MM.1S (cell line): ENCODE measurements around the gene CCR9.

Experiments used
- DNase-seq: peaks from one replicate; pipeline ENCODE4 v3.0.0-alpha.2; 2015
- H2AFZ ChIP-seq: fragments of 300-600 bp; sonication (generic); 2 replicates; pipeline ENCODE4 v1.6.0; 2016; ENCODE audit warnings: antibody characterized with exemption, low read length
- H3F3A ChIP-seq: fragments of 300-600 bp; sonication (generic); 2 replicates; pipeline ENCODE4 v1.6.1; 2016; ENCODE audit warnings: mild to moderate bottlenecking, antibody characterized with exemption, low read length, moderate library complexity, mixed read lengths; ENCODE audit not compliant: insufficient read depth
- H3K27ac ChIP-seq: fragments of 300-600 bp; sonication (generic); 2 replicates; pipeline ENCODE4 v1.5.1; 2016; ENCODE audit warnings: mild to moderate bottlenecking, low read length
- H3K27me3 ChIP-seq: fragments of 300-600 bp; sonication (generic); replicated peaks from 2 replicates; pipeline ENCODE4 v1.6.0; 2016; ENCODE audit warnings: low read length; ENCODE audit not compliant: insufficient read depth
- H3K36me3 ChIP-seq: fragments of 300-600 bp; sonication (generic); replicated peaks from 2 replicates; pipeline ENCODE4 v1.6.1; 2016; ENCODE audit warnings: mild to moderate bottlenecking, low read length, mixed read lengths; ENCODE audit not compliant: insufficient read depth
- H3K4me1 ChIP-seq: fragments of 300-600 bp; sonication (generic); 2 replicates; pipeline ENCODE4 v1.6.1; 2016; ENCODE audit warnings: low read length, mixed read lengths
- H3K4me2 ChIP-seq: fragments of 300-600 bp; sonication (generic); 2 replicates; pipeline ENCODE4 v1.6.0; 2016; ENCODE audit warnings: low read depth, low read length
- H3K4me3 ChIP-seq: fragments of 300-600 bp; sonication (generic); 2 replicates; pipeline ENCODE4 v1.5.1; 2016; ENCODE audit warnings: low read length, mixed read lengths
- H3K79me2 ChIP-seq: fragments of 300-600 bp; sonication (generic); 2 replicates; pipeline ENCODE4 v1.6.1; 2016; ENCODE audit warnings: mixed run types, low read length, mixed read lengths
- H3K9ac ChIP-seq: fragments of 300-600 bp; sonication (generic); 2 replicates; pipeline ENCODE4 v1.6.1; 2016; ENCODE audit warnings: low read length, mixed read lengths
- H3K9me2 ChIP-seq: fragments of 300-600 bp; sonication (generic); replicated peaks from 2 replicates; pipeline ENCODE4 v1.6.1; 2016; ENCODE audit warnings: mild to moderate bottlenecking, low read length, mixed read lengths; ENCODE audit not compliant: insufficient read depth
- H3K9me3 ChIP-seq: fragments of 300-600 bp; sonication (generic); replicated peaks from 2 replicates; pipeline ENCODE4 v1.6.1; 2016; ENCODE audit warnings: mild to moderate bottlenecking, low read length, mixed read lengths; ENCODE audit not compliant: insufficient read depth
- H4K20me1 ChIP-seq: fragments of 300-600 bp; sonication (generic); 2 replicates; pipeline ENCODE4 v1.6.1; 2016; ENCODE audit warnings: mild to moderate bottlenecking, low read length, moderate library complexity, mixed read lengths; ENCODE audit not compliant: insufficient read depth
- CTCF ChIP-seq: fragments of 300-600 bp; sonication (generic); IDR thresholded peaks from 2 replicates; pipeline ENCODE4 v1.5.1; 2016; ENCODE audit warnings: antibody characterized with exemption, low read length, mixed read lengths
- EZH2 ChIP-seq: fragments of 300-600 bp; sonication (generic); optimal IDR thresholded peaks from 2 replicates; pipeline ENCODE3; 2017; ENCODE audit warnings: low read depth, mild to moderate bottlenecking, antibody characterized with exemption, low read length, mixed read lengths
- EZH2phosphoT487 ChIP-seq: fragments of 300-600 bp; sonication (generic); IDR thresholded peaks from 2 replicates; pipeline ENCODE4 v1.6.1; 2018; ENCODE audit warnings: antibody characterized with exemption, low read length

CCR9 gene

GRCh38 chr3:45906681-45907407 lies 20.5 kb downstream of the CCR9 start:
- peak; percentile 21 for DNase-seq
- H3K9me2 ChIP-seq = no peaks in the 10 kb centered on the region
- no peaks in the 10 kb centered on the region for H3K27me3 ChIP-seq
- H3K4me2 ChIP-seq = no peak overlapping the region
- H3K9ac ChIP-seq = no peak overlapping the region
- H3K9me3 ChIP-seq = no peaks in the 10 kb centered on the region
- no peak overlapping the region for H3K27ac ChIP-seq
- no peaks in the 10 kb centered on the region for H3K36me3 ChIP-seq
- H3K79me2 ChIP-seq = no peaks in the 10 kb centered on the region
- no peaks in the 10 kb centered on the region for H3F3A ChIP-seq
- no peaks in the 10 kb centered on the region for H4K20me1 ChIP-seq
- H2AFZ ChIP-seq = no peak overlapping the region
- TF ChIP-seq EZH2phosphoT487 = no peak
- peak; percentile 80 for TF ChIP-seq CTCF
- H3K4me3 ChIP-seq = no peak overlapping the region
- H3K4me1 ChIP-seq = no peaks in the 10 kb centered on the region

- no peaks in the 10 kb centered on the region for H3K27me3 ChIP-seq
- H3K4me2 ChIP-seq = no peak overlapping the region
- no peak for TF ChIP-seq CTCF
- no peak for TF ChIP-seq EZH2phosphoT487
- DNase-seq = no peak
- no peaks in the 10 kb centered on the region for H3K4me1 ChIP-seq
- no peak overlapping the region for H3K9ac ChIP-seq
- H3K9me3 ChIP-seq = no peaks in the 10 kb centered on the region
- no peak overlapping the region for H3K27ac ChIP-seq
- H3F3A ChIP-seq = no peaks in the 10 kb centered on the region
- H3K4me3 ChIP-seq = no peak overlapping the region
- H3K79me2 ChIP-seq = no peaks in the 10 kb centered on the region
- H3K36me3 ChIP-seq = no peaks in the 10 kb centered on the region
- H3K9me2 ChIP-seq = no peaks in the 10 kb centered on the region
- H2AFZ ChIP-seq = no peak overlapping the region
- no peaks in the 10 kb centered on the region for H4K20me1 ChIP-seq
These were observed 21.7 kb downstream of the CCR9 start for GRCh38 chr3:45907769-45908705.

- Histone ChIP-seq H4K20me1 (no peaks in the 10 kb centered on the region), H3K27ac (no peak overlapping the region), H3F3A (no peaks in the 10 kb centered on the region), H3K9me2 (no peaks in the 10 kb centered on the region), H3K4me1 (no peaks in the 10 kb centered on the region), H3K79me2 (no peaks in the 10 kb centered on the region), H3K9me3 (no peaks in the 10 kb centered on the region), H2AFZ (no peak overlapping the region), H3K36me3 (no peaks in the 10 kb centered on the region), H3K4me3 (no peak overlapping the region), H3K9ac (no peak overlapping the region), H3K4me2 (no peak overlapping the region), H3K27me3 (no peaks in the 10 kb centered on the region)
- no peak for DNase-seq
- no peak for TF ChIP-seq CTCF
- no peak for TF ChIP-seq EZH2
- no peak for TF ChIP-seq EZH2phosphoT487
These were observed 22.4 kb downstream of the CCR9 start for GRCh38 chr3:45908761-45909160.
